ENCODE data around the gene PRKAG2.

DNA sequence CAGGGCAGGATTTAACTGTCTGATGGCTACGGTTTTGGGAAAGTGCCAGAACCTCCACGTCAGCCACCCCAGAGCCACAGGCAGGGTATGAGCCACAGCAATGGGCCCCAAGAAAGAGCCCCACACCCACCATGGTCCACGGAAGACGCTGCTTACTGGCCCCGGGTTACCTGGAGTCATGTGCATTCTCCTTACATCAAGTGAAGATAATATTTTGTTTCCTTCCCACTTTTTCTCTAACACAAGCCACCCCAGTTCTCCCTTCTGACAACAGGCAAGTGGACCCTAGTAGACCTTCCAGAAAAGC, 67.1 kb downstream of the PRKAG2 start:
- TF ChIP-seq TAF1 (conservative IDR thresholded peaks at IDR 0.05) (no peak), CTCF (IDR thresholded peaks at IDR 0.05; ENCODE audit: low read depth, low read length, missing input control) (no peak), ZBTB33 (IDR thresholded peaks at IDR 0.05) (no peak), MAX (IDR thresholded peaks at IDR 0.05) (no peak), FOXA1 (IDR thresholded peaks at IDR 0.05) (no peak), GABPA (IDR thresholded peaks at IDR 0.05 in 1 of 2, conservative IDR thresholded peaks at IDR 0.05 in 1 of 2) (no peak)
- TF ChIP-seq, protein P1, sequence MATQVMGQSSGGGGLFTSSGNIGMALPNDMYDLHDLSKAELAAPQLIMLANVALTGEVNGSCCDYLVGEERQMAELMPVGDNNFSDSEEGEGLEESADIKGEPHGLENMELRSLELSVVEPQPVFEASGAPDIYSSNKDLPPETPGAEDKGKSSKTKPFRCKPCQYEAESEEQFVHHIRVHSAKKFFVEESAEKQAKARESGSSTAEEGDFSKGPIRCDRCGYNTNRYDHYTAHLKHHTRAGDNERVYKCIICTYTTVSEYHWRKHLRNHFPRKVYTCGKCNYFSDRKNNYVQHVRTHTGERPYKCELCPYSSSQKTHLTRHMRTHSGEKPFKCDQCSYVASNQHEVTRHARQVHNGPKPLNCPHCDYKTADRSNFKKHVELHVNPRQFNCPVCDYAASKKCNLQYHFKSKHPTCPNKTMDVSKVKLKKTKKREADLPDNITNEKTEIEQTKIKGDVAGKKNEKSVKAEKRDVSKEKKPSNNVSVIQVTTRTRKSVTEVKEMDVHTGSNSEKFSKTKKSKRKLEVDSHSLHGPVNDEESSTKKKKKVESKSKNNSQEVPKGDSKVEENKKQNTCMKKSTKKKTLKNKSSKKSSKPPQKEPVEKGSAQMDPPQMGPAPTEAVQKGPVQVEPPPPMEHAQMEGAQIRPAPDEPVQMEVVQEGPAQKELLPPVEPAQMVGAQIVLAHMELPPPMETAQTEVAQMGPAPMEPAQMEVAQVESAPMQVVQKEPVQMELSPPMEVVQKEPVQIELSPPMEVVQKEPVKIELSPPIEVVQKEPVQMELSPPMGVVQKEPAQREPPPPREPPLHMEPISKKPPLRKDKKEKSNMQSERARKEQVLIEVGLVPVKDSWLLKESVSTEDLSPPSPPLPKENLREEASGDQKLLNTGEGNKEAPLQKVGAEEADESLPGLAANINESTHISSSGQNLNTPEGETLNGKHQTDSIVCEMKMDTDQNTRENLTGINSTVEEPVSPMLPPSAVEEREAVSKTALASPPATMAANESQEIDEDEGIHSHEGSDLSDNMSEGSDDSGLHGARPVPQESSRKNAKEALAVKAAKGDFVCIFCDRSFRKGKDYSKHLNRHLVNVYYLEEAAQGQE (IDR thresholded peaks at IDR 0.05), result no peak
